Cardiac fibroblast (primary cell): ENCODE results near the gene CFAP97D2.

Source experiments
- DNase-seq, 2 donors: peaks; one replicate each; pipeline versions ENCODE4 v3.0.0 to v3.0.0-alpha.2; 2010; ENCODE audit warnings: low read depth in 2 of 2
- H3K4me3 ChIP-seq, 2 donors: replicated peaks in 1 of 2; 1 replicate in 1 of 2; 2 replicates in 1 of 2; pipeline ENCODE4 v1.5.1; 2011; ENCODE audit warnings: low read depth in 2 of 2, low read length in 2 of 2, mild to moderate bottlenecking in 2 of 2, moderate library complexity in 1 of 2
- CTCF ChIP-seq: IDR thresholded peaks from one replicate; pipeline ENCODE4 v1.5.1; 2011; ENCODE audit warnings: low read depth, mild to moderate bottlenecking, low read length, inconsistent platforms

The CFAP97D2 gene

GRCh38 chr13:114141261-114141996 is 37.6 kb upstream of the CFAP97D2 start:
- no peak for TF ChIP-seq CTCF
- H3K4me3 ChIP-seq: no peak overlapping the region
- DNase-seq: no peak

GRCh38 chr13:114142137-114142550 is 36.9 kb upstream of the CFAP97D2 start:
- no peak for DNase-seq
- no peak for TF ChIP-seq CTCF
- no peak overlapping the region for H3K4me3 ChIP-seq

GRCh38 chr13:114142640-114143490 is 36.2 kb upstream of the CFAP97D2 start:
- no peak for TF ChIP-seq CTCF
- DNase-seq: no peak
- H3K4me3 ChIP-seq: no peak overlapping the region

GRCh38 chr13:114143806-114144605 is 35.1 kb upstream of the CFAP97D2 start:
- no peak for TF ChIP-seq CTCF
- DNase-seq: no peak
- no peak overlapping the region for H3K4me3 ChIP-seq

GRCh38 chr13:114144606-114145244 is 34.3 kb upstream of the CFAP97D2 start:
- TF ChIP-seq CTCF: no peak
- no peak overlapping the region for H3K4me3 ChIP-seq
- DNase-seq: no peak

- no peak overlapping the region for H3K4me3 ChIP-seq
- no peak for DNase-seq
- no peak for TF ChIP-seq CTCF
Measured at GRCh38 chr13:114145256-114145655, 33.8 kb upstream of the CFAP97D2 start.
